SK-N-MC (cell line): Measurements from ENCODE around the gene PRPF6.

Experiments
- DNase-seq: peaks from one replicate; pipeline ENCODE4 v3.0.0-alpha.2; 2011; ENCODE audit warnings: low read depth, low spot score
- H3K27ac ChIP-seq: fragments of 200-600 bp; sonication (generic); 2 replicates; pipeline ENCODE4 v1.5.1; 2016; ENCODE audit warnings: mixed run types
- H3K36me3 ChIP-seq: fragments of 200-600 bp; sonication (generic); 2 replicates; pipeline ENCODE4 v1.6.1; 2017; ENCODE audit warnings: antibody characterized with exemption, low read length, mixed read lengths; ENCODE audit not compliant: insufficient read depth
- H3K4me3 ChIP-seq: fragments of 200-600 bp; sonication (generic); 2 replicates; pipeline ENCODE4 v1.5.1; 2016
- H3K9ac ChIP-seq: fragments of 200-600 bp; sonication (generic); 2 replicates; pipeline ENCODE4 v1.8.0; 2017; ENCODE audit warnings: mixed run types, mixed read lengths; ENCODE audit not compliant: insufficient read length
- H3K9me3 ChIP-seq: fragments of 200-600 bp; sonication (generic); 2 replicates; pipeline ENCODE4 v1.6.1; 2017; ENCODE audit warnings: low read depth, mild to moderate bottlenecking, antibody characterized with exemption, low read length, moderate library complexity, mixed read lengths
- EZH2 ChIP-seq: fragments of 200-600 bp; sonication (generic); IDR thresholded peaks from one replicate; pipeline ENCODE4 v1.6.1; 2017; ENCODE audit warnings: antibody characterized with exemption
- FOXP2 ChIP-seq: optimal IDR thresholded peaks from 2 replicates; pipeline ENCODE3; 2011; ENCODE audit warnings: mild to moderate bottlenecking, moderate library complexity; ENCODE audit not compliant: insufficient read depth; ENCODE audit errors: extremely low read length, control extremely low read depth
- POLR2AphosphoS5 ChIP-seq: IDR thresholded peaks from 2 replicates; pipeline ENCODE4 v1.6.1; 2012; ENCODE audit warnings: mild to moderate bottlenecking, low read depth, low read length, borderline replicate concordance

PRPF6 gene

DNA sequence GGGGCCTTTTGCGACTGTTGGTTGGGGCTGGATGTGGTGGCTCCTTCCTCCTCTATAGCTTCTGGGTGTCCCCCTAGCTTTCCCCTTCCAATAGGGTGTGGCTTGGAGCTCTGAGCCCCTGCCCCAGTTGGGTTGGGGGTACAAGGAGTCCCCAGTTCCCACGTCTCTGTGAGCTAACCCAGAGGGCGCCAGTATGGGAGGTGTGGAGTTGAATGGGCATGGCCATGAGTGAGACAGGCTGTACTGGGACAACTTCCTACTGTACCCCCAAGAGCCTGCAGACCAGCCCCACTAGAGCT lies 56.2 kb downstream of the PRPF6 start:
- H3K4me3 ChIP-seq = no peak overlapping the region
- no peaks in the 10 kb centered on the region for H3K9me3 ChIP-seq
- TF ChIP-seq POLR2AphosphoS5 (no peak; the same call in 1 of the 2 replicates), FOXP2 (no peak), EZH2 (no peak)
- H3K36me3 ChIP-seq = no peaks in the 10 kb centered on the region; the same call in 1 of the 2 replicates
- DNase-seq = no peak
- H3K9ac ChIP-seq = no peak overlapping the region
- H3K27ac ChIP-seq = no peak overlapping the region

DNA sequence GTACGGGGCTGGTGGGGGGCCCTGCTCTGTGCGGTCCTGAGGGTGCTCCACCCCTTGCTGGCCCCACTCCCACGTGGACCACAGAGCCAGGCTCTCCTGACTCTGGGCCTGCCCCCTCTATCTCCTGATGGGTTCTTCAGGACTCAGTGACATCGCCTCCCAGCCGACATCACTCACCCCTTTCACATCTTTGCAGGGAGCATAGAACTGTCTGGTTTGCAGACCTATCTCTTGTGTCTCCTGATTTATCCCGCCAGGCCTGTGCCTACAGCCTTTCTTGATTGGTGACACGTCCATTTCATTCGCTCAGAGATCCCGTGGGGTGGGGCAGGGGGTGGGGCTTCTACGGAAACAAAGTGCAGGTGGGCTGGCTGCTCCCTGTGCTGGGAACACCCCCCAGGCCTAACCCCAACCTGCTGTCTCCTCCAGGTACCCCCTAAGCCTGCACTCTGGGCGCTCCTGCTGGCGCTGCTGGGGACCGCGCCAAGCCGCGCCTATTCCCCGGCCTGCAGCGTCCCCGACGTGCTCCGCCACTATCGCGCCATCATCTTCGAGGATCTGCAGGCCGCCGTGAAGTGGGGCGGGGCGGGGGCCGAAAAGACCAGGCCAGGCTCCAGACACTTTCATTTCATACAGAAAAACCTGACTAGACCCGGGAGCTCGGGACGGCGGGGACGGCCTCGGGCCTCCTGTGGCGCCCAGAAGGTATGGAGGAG lies 56.7 kb downstream of the PRPF6 start:
- Histone ChIP-seq H3K36me3 (no peaks in the 10 kb centered on the region; the same call in 1 of the 2 replicates), H3K9ac (no peak overlapping the region), H3K27ac (no peak overlapping the region), H3K4me3 (peak overlapping the region; percentile 79; the same call in 1 of the 2 replicates), H3K9me3 (no peaks in the 10 kb centered on the region)
- TF ChIP-seq EZH2 (no peak), POLR2AphosphoS5 (no peak), FOXP2 (no peak)
- no peak for DNase-seq

DNA sequence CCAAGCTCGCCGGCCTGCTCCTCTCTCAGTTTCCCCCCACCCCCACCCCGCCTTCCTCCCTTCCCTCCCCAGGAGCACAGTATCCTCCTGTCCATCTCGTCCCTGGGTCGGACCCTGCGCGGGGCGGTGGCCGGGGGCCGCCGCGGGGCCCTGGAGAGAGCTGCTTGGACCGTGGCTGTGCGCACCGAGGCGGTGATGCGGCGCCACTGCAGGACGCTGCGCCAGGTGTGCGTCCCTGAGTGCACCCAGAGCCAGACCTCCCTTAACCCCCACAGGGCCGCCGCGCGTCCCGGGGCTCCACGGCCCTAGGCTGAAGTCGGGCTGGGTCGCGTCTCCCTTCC lies 57.3 kb downstream of the PRPF6 start:
- DNase-seq = no peak
- H3K4me3 ChIP-seq = peak overlapping the region; percentile 79
- no peaks in the 10 kb centered on the region for H3K9me3 ChIP-seq
- H3K9ac ChIP-seq = no peak overlapping the region
- no peaks in the 10 kb centered on the region for H3K36me3 ChIP-seq
- H3K27ac ChIP-seq = no peak overlapping the region
- TF ChIP-seq FOXP2 (no peak), EZH2 (no peak)

DNA sequence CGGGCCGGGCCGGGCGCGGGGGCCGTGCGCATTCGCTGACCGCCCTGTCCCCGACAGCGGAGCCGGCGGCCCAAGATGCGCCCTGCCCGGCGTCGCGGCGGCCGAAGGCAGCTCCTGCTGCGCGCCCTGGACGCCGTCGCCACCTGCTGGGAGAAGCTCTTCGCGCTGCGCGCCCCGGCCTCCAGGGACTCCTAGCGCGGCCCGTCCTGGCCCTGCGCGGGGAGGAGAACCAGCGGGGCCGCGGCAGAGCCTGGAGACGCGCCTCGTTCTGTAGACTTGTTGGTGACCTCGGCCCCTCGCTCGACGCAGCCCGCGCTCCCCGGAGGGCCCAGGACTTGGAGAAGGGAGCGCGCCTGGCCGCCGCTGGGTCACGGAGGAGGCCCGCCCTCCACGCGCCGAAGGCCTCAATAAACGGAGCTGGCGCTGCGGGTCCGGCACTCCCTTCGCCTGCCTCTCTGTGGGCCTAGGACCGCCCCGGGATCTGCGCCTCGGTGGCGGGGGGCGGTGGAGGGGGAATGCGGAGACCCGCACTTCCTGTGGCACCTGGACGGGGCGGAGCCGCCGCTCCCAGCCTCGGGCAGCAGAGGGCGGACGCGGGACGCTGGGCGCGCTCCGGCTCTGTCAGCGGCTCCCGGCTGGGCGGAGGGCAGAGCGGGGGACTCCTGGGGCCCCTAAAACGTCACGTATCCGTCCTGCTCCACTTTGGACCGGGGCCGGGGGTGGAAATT lies 57.8 kb downstream of the PRPF6 start:
- H3K27ac ChIP-seq = no peak overlapping the region

DNA sequence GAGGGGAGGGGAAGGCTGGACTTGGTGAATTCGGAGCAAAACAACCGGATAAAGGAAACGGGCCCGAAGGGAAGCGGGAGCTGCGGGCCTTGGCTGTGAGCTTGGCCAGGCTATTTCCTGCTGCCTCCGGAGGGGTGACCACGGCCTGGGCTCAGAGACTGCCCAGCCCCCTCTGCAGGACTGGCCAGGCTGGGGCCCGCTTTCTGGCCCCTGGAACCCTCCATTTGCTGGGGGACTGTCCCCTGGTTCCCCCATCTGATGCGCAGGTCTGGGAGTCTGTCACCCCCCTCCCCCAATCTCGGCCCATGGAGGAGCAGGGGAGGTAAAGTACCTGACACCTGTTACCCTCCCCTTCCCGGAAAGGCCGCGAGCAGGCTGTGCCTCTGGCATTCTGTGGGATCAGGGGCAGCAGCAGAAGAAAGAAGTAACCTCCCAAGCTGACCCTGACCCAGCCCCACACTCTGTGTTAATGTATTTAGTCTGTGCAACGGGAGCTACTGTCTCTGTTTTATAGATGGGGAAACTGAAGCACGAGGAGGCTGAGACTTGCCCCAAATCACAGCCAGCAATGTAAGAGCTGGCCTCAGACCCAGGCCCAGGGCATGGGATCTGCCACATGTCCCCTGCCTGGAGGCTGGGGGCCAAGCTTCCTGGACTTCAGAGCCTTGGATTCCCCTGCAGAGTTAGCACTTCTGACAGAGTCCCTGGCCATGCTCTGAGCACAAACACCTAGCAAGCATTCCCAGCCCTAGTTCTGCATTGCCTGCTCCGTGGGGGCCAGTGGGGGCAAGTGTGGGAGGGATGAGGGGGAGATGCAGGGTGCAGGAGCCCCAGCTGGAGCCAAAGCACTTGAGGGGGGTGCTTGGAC lies 58.6 kb downstream of the PRPF6 start:
- Histone ChIP-seq H3K36me3 (no peaks in the 10 kb centered on the region), H3K4me3 (peak overlapping the region; percentile 79), H3K9me3 (no peaks in the 10 kb centered on the region), H3K9ac (peak overlapping the region; percentile 53), H3K27ac (no peak overlapping the region)
- no peak for DNase-seq
- TF ChIP-seq EZH2 (no peak), FOXP2 (no peak), POLR2AphosphoS5 (no peak)

More for the DNA sequence above, 57.8 kb downstream of the PRPF6 start:
- peak overlapping the region; percentile 79 for H3K4me3 ChIP-seq
- no peaks in the 10 kb centered on the region for H3K9me3 ChIP-seq
- H3K36me3 ChIP-seq = no peaks in the 10 kb centered on the region
- H3K9ac ChIP-seq = peak overlapping the region; percentile 53
- TF ChIP-seq FOXP2 (no peak), POLR2AphosphoS5 (peak; percentile 22; the same call in 1 of the 2 replicates), EZH2 (no peak)
- DNase-seq = no peak

DNA sequence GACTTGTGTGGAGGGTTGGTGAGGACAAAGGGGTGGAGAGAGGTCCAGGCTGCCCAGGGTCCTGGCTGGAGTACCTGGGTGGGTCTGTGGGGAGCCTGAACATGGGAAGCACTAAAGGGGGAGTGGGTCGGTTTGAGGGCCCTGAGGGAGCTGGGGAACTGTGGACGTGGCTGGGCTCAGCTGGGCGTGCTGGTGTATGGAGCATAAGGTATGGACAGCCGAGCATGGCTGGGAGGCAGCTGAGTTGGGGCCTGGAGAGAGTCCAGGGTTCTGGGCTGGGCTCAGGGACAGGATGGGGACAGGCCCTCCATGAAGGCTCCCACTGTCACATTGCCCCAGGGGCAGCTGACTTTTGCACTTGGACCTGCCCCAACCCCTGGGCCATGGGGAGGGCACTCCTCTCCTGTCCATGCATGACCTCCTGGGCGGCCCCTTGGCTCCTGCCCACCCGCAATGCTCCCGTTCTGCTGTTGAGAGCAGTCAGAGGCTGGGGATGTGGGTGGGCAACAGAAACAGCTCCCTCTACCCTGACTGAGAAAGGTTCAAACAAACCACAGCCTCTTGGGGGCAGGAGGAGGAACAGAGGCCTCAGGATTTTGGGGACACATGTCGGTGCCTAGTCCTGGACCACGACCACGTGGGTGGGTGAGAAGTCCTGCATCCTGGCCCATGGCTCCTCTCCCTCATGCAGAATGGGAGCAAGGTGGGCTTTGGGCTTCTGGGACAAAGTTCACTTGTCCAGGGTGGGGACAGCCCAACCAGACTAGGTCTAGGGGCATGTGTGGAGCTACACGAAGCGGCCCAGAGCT lies 59.5 kb downstream of the PRPF6 start:
- Histone ChIP-seq H3K4me3 (no peak overlapping the region), H3K27ac (peak overlapping the region; percentile 85; the same call in 1 of the 2 replicates), H3K9ac (no peak overlapping the region), H3K36me3 (no peaks in the 10 kb centered on the region), H3K9me3 (no peaks in the 10 kb centered on the region)
- no peak for DNase-seq
- TF ChIP-seq POLR2AphosphoS5 (no peak), EZH2 (no peak), FOXP2 (no peak)

DNA sequence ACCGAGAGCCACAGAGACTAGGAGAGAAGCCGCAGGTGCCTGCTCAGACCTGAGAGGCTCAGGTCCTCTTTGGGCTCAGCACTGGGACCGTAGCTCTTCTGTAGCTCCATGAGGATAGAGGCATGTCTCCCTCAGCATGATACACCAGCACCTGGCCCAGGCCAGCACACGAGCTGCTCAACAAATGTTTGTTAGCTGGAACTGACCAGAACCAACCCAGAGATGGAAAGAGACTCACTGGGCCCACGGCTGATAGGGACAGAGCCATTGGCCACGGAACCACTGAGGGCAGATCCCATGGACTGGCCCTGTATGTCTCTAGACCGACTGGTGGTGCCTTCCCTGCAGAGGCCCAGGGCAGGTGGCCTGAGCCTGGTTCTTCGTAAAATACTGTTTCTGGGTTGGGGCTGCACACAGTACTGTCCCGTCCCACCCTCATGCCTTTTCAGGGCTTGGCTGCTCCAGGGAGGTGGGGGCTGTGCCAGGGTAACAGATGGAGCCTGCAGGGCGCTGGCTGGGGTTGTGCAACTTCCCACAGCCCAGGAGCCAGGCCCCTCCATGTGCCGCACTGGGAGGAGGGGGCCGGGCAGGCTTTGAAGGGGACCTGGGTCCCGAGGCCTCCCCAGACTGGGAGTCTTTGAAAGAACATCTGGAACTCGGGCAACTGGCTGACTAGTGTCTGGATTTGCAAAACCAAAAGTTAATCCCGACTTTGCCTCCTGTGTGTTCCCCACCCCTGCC lies 60.3 kb downstream of the PRPF6 start:
- Histone ChIP-seq H3K9me3 (no peaks in the 10 kb centered on the region), H3K4me3 (peak overlapping the region; percentile 42), H3K27ac (peak overlapping the region; percentile 85)

DNA sequence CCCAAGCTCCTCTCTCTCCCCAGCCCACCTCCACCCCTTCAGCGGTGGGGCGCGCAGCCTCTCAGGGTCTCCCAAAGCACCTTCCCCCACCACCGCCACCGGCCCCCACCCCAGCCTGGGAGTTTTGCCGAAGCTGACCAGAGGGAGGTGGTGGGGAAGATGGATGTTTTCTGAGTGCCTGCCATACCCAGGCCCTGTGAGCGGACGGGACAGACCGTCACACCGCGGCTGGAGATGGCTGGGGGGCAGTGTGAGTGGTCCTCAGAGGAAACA lies 60.8 kb downstream of the PRPF6 start:
- Histone ChIP-seq H3K36me3 (peaks cover under 1% of the 10 kb centered on the region; the same call in 1 of the 2 replicates), H3K9me3 (no peaks in the 10 kb centered on the region), H3K4me3 (peak overlapping the region; percentile 42), H3K27ac (peak overlapping the region; percentile 85), H3K9ac (no peak overlapping the region)
- TF ChIP-seq EZH2 (no peak), FOXP2 (no peak), POLR2AphosphoS5 (no peak)
- DNase-seq = no peak

More for the DNA sequence above, 60.3 kb downstream of the PRPF6 start:
- DNase-seq = no peak
- no peaks in the 10 kb centered on the region for H3K36me3 ChIP-seq
- H3K9ac ChIP-seq = no peak overlapping the region
- TF ChIP-seq POLR2AphosphoS5 (no peak), FOXP2 (no peak), EZH2 (no peak)
